ENCODE results near the gene SHMT1.
"Not testable (repeated sequence)": the region's sequence is repeated elsewhere in the genome, so short reads cannot be mapped to it uniquely, and the experiment has no call there.

Gene SHMT1

DNA sequence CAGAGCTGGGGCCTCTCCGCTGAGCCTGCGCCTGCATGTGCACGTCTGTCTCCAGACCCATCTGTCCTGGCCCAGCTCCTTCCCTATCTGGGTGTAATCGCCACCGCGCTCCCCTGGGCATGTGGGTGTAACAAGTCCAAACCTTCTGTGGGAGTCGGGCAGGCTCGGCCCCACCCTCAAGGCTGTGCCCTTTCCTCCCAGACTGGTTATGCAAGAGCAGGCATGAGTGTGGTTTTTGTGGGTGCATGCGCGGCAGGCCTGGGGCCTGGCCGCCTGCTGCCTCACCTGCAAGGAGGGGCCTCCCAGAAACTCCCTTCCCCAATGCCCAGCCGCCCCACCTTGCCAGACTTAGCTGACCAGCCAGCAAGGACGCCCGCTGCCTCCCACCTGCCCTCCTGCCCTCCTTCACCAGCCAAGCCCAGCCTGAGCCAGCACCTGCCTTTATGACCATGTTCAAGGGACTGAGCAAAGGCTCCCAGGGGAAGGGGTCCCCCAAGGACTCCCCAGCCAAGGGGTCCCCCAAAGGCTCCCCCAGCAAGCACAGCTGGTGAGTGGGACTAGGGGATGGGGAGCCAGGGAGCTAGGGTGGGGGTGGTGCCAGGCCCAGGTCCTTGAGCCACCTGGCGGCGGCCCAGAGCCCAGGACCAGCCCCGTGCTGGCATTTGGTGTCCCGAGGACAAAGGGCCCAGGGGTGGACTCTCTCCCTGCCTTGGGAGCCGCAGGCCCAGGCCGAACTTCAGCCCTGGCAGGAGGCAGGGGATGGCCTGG is 14.3 kb upstream of the SHMT1 start, which contains the start of gene EVPLL:
Gene EVPLL (plus strand): TSS at position 342 of the 768 bp plus-strand sequence. CDS start 3,160 bp downstream, outside the sequence.
- DNase-seq: peak; percentile 59 to 64

- no peak for DNase-seq
Observed at GRCh38 chr17:18374216-18374615, 10.9 kb upstream of the SHMT1 start.

GRCh38 chr17:18373181-18373580 is 9.8 kb upstream of the SHMT1 start:
- not testable (repeated sequence) for DNase-seq

DNA sequence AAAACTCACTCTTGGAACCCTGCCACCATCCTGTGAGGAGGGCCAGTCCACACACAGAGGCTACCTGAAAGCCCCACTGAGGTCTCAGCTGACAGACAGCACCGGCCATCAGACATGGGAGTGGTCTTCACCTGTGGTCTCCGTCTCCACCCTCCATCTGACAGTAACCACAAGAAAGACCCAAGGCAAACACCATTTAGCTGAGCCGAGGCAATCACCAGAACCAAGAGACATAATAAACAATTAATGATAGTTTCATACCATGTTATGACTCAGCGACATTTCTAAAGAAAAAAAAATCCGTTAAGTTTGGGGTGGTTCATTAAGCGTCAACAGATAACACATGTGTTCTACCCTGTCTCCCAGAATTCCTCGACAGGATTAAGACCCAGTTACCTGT is 8.1 kb upstream of the SHMT1 start:
- no peak for DNase-seq

GRCh38 chr17:18370761-18371160 is 7.4 kb upstream of the SHMT1 start:
- DNase-seq: no peak

DNA sequence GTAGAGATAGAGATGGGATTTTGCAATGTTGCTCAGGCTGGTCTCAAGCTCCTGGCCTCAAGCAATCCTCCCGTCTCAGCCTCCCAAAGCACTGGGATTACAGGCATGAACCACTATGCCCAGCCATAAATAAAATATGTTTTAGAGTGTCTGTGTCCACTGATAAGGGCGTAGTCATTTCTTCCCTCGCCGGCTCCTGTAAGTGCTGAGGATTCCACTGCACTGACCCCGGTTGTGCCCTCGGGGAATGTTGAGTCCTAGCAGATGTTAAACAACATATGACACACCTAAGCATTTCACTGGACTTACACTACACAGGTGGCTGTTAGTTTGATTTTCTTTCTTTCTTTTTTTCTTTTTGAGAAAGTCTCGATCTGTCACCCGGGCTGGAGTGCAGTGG is 5.6 kb upstream of the SHMT1 start:
- DNase-seq: no peak

DNA sequence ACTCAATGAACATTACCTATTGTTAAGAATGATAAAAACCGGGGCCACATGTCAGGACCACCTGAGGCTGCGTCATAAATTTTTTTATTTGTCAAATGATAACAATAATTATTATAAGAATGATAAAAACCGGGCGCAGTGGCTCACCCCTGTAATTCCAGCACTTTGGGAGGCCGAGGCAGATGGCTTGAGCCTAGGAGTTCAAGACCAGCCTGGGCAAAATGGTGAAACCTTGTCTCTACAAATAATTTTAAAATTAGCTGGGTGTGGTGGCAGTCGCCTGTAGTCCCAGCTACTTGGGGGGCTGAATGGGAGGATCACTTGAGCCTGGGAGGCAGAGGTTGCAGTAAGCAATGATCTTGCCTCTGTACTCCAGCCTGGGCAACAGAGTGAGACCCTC is 816 bp upstream of the SHMT1 start:
- DNase-seq: no peak

GRCh38 chr17:18362698-18363100 is 651 bp downstream of the SHMT1 start:
- no peak for DNase-seq

DNA sequence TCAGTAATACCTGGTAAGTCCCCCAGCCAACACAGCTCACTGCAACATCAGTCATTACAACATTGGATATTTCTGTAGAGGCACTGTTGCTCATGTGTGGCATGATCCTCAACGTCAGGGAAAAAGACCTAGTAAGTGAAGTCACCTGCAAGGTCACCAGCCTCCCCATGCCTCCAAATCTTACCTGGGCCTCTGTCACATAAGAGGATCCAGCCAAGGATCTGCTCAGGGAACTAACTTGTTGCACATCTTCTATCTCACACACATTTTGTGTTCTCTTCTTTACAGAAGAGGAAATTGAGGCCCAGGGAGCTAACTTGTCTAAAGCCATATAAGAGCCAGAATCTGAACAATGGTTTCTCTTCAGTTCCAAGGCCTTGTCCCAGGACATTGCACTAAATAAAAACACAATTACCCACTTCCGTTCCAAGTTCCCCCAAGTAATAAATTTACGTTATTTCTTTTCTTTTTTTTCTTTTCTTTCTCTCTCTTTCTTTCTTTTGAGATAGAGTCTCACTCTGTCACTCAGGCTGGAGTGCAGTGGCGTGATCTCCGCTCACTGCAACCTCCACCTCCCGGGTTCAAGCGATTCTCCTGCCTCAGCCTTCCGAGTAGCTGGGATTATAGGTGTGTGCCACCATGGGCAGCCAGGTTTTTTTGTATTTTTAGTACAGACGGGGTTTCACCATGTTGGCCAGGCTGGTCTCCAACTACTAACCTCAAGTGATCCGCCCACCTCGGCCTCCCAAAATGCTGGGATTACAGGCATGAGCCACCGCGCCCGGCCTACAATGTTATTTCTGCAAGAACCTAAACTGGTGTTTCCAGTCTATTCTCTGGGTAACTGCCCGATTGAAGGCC is 1.3 kb downstream of the SHMT1 start:
- DNase-seq: no peak

DNA sequence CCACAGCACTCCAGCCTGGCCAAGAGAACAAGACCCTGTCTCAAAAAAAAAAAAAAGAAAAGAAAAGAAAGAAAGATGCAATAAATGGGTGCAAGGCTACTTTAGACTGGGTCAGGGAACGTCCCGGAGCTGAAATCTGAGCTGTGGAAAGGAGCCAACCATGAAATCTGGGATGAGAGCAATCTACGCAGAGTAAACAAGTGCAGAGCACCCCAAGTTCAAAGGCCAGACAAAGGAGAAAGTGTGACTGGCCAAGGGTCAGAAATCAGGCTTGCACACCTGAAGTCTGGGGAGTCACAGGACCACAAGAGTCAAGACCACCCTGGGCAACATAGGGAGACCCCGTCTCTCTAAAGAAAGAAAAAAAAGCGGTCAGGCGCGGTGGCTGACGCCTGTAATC is 2.8 kb downstream of the SHMT1 start:
- no peak for DNase-seq

- DNase-seq: no peak
Observed at GRCh38 chr17:18356624-18357023, 6.7 kb downstream of the SHMT1 start.

GRCh38 chr17:18353541-18353940 is 9.8 kb downstream of the SHMT1 start:
- no peak for DNase-seq

- no peak for DNase-seq
Observed at GRCh38 chr17:18344021-18344420, 19.3 kb downstream of the SHMT1 start.

GRCh38 chr17:18339933-18340332 is 23.4 kb downstream of the SHMT1 start:
- no peak for DNase-seq

GRCh38 chr17:18338158-18338557 is 25.2 kb downstream of the SHMT1 start:
- DNase-seq: not testable (repeated sequence)

- no peak for DNase-seq
Observed at GRCh38 chr17:18332909-18333489, 30.4 kb downstream of the SHMT1 start.

DNA sequence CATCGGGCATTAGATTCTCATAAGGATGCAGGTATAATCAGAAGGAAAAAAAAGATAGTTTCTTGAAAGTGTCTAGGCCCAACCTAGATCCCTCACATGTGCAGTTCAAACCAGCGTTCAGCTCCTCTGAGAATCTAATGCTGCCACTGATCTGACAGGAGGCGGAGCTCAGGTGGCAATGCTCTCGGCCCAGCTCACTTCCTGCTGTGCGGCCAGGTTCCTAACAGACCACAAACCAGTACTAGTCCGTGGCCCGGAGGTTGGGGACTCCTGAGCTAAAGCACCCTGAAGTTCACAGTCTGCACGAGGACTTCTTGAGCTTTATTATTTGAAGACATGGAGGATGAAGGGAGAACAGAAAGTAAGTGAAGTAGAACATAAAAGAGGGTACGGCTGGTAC is 31.5 kb downstream of the SHMT1 start:
- DNase-seq: no peak

DNA sequence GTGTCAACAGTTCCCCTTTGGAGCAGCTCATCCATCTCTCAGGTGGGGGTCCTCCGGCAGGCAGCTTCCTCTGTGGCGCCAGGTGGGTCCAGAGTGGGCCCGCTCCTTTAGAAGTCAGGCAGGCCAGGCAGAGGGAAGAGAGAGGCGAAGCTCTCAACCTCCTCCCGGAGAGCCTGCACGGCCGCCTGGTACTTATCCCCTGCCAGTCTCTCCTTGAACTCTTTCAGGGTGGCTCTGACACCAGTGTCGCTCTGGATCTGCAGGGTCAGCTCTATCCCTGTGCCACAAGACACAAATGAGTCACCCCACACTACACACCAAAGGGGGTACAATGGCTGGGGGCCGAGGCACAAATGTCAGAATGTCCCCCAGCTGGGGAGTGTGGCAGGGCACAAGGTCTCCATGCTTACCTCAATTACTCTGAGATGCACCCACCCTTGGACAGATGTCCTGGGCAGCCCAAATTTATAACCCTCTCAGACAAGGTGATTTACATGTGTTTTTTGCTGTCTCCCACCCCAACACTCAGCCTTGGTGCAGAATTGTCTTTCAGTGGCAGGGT is 34.6 kb downstream of the SHMT1 start:
- no peak for DNase-seq

GRCh38 chr17:18327556-18327955 is 35.8 kb downstream of the SHMT1 start:
- DNase-seq: no peak

DNA sequence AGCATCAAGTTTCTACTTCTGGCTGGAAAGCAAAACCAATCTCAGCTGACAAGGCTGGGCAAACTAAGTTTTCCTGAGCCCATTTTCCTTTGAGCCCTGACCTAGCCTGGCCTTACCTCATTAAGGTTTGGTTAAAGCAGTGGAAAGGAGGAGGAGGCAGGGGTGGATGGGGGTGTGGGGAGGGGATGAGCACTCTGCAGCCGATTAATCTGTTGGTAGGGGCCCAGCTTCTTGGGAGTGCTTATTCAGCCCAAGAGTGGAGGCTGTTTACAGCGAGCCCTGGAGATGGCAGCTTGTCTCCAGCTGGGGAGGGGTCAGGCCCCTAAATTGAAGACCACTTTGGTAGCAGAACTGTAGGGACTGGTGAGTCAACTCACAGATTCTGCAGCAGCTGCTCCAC is 36.3 kb downstream of the SHMT1 start:
- DNase-seq: no peak

DNA sequence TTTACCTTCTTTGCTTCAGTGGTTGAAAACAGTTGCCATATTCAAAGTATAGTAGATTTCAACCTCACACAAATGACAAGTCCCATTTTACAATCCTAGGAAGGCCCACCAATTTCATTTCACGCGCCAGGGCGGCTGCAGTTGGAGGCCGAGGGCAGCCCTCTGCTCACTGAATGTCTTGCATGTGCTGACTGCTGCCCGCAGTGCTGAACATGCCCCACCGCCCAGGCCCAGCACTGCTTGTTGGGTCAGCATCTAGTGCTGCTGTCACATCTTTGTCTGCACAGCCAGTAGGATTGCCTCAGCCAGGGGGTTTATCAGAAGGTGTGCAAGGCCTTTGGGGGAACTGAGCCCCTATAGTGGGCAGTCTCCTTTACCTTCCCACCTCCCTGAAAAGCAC is 36.8 kb downstream of the SHMT1 start:
- no peak for DNase-seq

GRCh38 chr17:18326039-18326438 is 37.3 kb downstream of the SHMT1 start:
- no peak for DNase-seq

Data from AML-193 (cell line).